ENCODE data around the gene SYNJ1.
"Not testable (repeated sequence)": the region's sequence is repeated elsewhere in the genome, so short reads cannot be mapped to it uniquely, and the experiment has no call there.

SYNJ1 gene, protein sequence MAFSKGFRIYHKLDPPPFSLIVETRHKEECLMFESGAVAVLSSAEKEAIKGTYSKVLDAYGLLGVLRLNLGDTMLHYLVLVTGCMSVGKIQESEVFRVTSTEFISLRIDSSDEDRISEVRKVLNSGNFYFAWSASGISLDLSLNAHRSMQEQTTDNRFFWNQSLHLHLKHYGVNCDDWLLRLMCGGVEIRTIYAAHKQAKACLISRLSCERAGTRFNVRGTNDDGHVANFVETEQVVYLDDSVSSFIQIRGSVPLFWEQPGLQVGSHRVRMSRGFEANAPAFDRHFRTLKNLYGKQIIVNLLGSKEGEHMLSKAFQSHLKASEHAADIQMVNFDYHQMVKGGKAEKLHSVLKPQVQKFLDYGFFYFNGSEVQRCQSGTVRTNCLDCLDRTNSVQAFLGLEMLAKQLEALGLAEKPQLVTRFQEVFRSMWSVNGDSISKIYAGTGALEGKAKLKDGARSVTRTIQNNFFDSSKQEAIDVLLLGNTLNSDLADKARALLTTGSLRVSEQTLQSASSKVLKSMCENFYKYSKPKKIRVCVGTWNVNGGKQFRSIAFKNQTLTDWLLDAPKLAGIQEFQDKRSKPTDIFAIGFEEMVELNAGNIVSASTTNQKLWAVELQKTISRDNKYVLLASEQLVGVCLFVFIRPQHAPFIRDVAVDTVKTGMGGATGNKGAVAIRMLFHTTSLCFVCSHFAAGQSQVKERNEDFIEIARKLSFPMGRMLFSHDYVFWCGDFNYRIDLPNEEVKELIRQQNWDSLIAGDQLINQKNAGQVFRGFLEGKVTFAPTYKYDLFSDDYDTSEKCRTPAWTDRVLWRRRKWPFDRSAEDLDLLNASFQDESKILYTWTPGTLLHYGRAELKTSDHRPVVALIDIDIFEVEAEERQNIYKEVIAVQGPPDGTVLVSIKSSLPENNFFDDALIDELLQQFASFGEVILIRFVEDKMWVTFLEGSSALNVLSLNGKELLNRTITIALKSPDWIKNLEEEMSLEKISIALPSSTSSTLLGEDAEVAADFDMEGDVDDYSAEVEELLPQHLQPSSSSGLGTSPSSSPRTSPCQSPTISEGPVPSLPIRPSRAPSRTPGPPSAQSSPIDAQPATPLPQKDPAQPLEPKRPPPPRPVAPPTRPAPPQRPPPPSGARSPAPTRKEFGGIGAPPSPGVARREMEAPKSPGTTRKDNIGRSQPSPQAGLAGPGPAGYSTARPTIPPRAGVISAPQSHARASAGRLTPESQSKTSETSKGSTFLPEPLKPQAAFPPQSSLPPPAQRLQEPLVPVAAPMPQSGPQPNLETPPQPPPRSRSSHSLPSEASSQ (N-terminal part only)

DNA sequence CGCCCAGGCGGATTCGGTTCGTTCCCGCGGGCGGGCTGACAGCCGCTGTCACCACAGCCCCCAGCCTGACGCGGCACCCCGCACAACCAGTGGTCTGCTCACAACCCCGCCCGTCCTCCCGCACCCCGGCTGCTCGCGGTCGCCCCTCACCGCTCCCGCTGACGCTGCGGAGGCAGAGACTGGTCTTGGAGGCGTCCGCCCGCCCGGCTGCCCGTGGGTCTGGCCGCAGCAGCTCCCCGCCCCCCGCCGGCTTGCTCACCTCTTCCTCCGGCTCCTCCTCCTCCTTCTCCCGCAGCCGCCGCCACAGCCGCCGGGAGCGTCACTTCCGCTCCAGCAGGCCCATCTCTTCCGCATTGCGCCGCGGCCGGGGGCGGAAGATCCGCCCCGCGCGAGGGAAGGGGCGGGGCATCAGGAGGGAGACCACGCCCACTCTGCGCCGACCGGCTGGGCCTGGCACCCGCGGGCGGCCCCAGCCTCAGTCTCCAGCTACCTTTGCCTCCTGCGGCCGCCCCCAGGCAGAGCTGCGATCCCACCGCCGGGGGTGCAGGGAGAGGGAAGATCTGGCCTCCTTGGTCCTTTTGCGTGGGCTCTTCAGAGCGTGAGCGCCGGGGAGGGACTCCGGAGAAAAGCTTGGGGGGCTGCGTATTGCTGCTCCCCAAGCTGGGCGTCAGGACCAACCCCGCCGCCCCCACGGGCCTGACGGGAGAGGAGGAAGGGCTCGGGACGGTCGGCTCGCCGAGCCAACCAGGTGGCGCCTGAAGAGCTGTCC, at the start of gene SYNJ1:
Gene SYNJ1, minus strand, starts transcription at position 327 of the 769 bp plus-strand sequence. CDS start 1,118 bp downstream, outside the sequence.
- ATAC-seq: peak; percentile 97
- Mint-ChIP-seq H3K4me1 (peaks cover 12% of the 10 kb centered on the region), H3K36me3 (peaks cover 13% of the 10 kb centered on the region), H3K4me3 (peak within 1 kb of the TSS; percentile 99), H3K27me3 (no peaks in the 10 kb centered on the region), H3K27ac (peak within 1 kb of the TSS; percentile 60), H3K9me3 (no peaks in the 10 kb centered on the region)

DNA sequence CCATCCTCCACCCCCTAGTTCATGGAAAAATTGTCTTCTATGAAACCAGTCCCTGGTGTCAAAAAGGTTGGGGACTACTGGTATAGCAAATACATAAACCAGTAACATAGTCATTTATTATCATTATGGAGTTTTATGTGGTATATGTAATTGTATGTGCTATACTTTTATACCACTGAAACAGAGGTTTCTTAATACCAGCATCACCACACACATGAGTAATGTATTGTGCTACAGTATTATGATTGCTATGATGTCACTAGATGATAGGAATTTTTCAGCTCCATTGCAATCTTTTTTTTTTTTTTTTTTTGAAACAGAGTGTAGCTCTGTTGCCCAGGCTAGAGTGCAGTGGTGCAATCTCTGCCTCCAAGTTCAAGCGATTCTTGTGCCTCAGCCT, 49.5 kb upstream of the SYNJ1 start:
- peaks cover 14% of the 10 kb centered on the region for H3K4me1 Mint-ChIP-seq
- no peaks in the 10 kb centered on the region for H3K27me3 Mint-ChIP-seq
- no peak overlapping the region for H3K4me3 Mint-ChIP-seq
- no peak overlapping the region for H3K27ac Mint-ChIP-seq
- no peaks in the 10 kb centered on the region for H3K36me3 Mint-ChIP-seq
- no peak for ATAC-seq
- H3K9me3 Mint-ChIP-seq: no peaks in the 10 kb centered on the region

DNA sequence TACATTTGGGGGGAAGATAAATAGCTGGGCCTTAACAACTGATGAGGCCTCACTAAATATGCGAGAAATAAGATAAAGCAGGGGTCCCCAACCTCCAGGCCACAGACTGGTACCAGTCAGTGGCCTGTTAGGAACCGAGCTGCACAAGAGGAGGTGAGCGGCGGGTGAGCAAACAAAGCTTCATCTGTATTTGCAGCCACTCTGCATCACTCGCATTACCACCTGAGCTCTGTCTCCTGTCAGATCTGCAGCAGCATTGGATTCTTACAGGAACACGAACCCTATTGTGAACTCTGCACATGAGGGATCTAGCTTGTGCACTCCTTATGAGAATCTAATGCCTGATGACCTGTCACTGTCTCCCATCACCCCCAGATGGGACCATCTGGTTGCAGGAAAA, 48.9 kb upstream of the SYNJ1 start:
- Mint-ChIP-seq H3K4me3 (no peak overlapping the region), H3K27ac (no peak overlapping the region), H3K27me3 (no peaks in the 10 kb centered on the region)

DNA sequence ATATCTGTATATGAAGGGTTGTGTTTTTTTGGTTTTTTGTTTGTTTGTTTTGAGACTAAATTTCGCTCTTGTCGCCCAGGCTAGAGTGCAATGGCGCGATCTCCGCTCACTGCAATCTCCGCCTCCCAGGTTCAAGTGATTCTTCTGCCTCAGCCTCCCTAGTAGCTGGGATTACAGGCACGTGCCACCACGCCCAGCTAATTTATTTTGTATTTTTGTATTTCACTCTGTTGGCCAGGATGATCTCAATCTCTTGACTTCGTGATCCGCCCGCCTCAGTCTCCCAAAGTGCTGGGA, 45.2 kb upstream of the SYNJ1 start:
- peak overlapping the region; percentile 94 for H3K27ac Mint-ChIP-seq
- not testable (repeated sequence) for H3K9me3 Mint-ChIP-seq, H3K27me3 Mint-ChIP-seq, ATAC-seq
- H3K4me3 Mint-ChIP-seq: peak overlapping the region; percentile 91
- peaks cover 10% of the 10 kb centered on the region for H3K36me3 Mint-ChIP-seq
- H3K4me1 Mint-ChIP-seq: peaks cover 32% of the 10 kb centered on the region

More for the DNA sequence above, 48.9 kb upstream of the SYNJ1 start:
- H3K9me3 Mint-ChIP-seq: no peaks in the 10 kb centered on the region
- ATAC-seq: no peak
- peaks cover 14% of the 10 kb centered on the region for H3K4me1 Mint-ChIP-seq
- no peaks in the 10 kb centered on the region for H3K36me3 Mint-ChIP-seq

DNA sequence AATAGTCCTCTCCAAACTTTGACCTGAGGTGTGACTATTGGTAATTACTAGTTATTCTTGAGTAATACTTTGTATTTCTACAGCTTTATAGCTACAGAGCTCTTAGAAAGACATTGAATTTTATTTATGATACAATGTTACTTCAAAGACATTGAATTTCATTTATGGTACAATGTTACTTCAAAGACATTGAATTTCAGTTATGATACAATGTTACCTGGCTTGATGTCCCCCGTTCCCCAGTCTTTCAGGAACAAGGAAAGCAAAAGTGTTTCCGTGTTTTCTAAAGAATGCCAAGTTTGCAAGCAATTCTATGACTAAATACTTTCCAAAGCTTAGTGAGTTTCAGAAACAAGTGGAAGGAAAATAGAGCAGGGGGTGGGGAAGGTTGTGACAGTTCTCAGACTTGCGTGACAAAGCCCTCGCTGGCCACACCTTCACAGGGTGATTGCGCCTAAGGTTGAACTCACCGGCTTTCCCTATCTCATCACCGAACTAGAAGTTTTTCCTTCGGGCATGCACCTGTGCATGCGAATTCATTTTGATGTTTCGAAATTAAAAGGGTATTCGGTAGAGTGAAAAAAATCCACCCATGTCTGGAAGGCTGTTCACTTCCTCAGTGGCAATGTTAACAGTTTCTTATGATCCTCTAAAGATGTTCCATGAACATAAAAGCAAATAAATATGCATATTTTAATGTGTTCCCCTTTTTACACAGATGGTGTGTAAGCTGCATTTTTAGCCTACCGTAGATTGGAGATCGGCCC, 44.7 kb upstream of the SYNJ1 start:
- H3K4me1 Mint-ChIP-seq: peaks cover 37% of the 10 kb centered on the region
- H3K27me3 Mint-ChIP-seq: no peaks in the 10 kb centered on the region
- H3K36me3 Mint-ChIP-seq: peaks cover 16% of the 10 kb centered on the region

DNA sequence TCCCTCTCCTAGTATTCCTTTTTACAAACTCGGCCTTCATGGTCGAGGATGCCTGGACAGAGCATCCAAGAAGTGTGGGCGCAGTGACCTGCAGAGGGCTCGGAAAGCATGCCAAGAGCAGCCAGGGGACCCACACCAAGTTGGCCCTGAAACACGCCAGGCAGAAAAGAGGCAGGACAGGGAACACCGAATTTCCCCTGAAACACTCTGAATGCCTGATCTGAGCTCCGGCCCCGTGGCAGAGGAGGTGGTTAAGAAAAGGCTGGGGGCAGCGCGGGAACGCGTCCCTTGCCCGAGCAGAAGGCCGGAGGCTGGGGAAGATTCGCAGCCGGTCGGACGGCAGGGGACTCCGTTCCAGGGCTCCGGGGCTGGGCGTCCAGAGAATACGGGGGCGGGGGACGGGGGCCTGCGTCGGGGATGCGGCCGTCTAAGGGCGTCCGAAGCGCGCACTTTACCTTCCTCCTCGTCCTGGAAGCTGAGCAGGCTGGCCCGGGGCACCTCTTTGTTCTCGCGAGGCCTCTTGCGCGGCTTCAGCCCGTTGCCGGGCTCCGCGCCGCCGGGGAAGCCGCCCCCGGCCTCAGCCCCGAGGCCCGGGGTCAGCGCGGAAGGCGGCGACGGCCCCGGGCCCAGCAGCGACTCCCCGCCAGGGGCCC, 43.2 kb upstream of the SYNJ1 start:
- Mint-ChIP-seq H3K9me3 (peaks cover 2% of the 10 kb centered on the region), H3K36me3 (peaks cover 29% of the 10 kb centered on the region), H3K27me3 (no peaks in the 10 kb centered on the region), H3K4me3 (peak overlapping the region; percentile 86), H3K4me1 (peaks cover 50% of the 10 kb centered on the region), H3K27ac (peak overlapping the region; percentile 94)
- peak; percentile 71 for ATAC-seq

More for the DNA sequence above, 44.7 kb upstream of the SYNJ1 start:
- Mint-ChIP-seq H3K9me3 (peaks cover 2% of the 10 kb centered on the region), H3K4me3 (peak overlapping the region; percentile 91), H3K27ac (peak overlapping the region; percentile 94)
- ATAC-seq: peak; percentile 39

DNA sequence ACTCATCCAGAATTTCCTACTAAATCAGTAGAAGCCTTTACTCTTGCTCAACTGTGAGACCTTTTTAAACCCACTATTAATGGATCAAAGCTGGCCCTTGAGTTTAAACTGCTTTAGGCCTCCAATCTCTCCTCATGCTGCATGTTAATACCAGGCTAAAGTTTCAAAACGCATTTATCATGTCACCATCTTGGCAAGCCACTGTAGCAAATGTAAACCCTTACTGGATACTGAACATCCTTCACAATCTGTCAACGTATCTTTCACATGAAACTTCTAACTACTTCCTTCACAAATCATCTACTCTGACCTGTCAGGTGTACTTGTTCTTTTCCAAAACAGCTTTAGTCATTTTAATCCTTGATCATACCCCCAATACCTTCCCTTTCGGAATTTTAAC, 40.7 kb upstream of the SYNJ1 start:
- H3K27me3 Mint-ChIP-seq: no peaks in the 10 kb centered on the region
- no peak overlapping the region for H3K4me3 Mint-ChIP-seq
- peaks cover 70% of the 10 kb centered on the region for H3K4me1 Mint-ChIP-seq
- no peak for ATAC-seq
- H3K27ac Mint-ChIP-seq: no peak overlapping the region
- peaks cover 2% of the 10 kb centered on the region for H3K9me3 Mint-ChIP-seq
- peaks cover 51% of the 10 kb centered on the region for H3K36me3 Mint-ChIP-seq

DNA sequence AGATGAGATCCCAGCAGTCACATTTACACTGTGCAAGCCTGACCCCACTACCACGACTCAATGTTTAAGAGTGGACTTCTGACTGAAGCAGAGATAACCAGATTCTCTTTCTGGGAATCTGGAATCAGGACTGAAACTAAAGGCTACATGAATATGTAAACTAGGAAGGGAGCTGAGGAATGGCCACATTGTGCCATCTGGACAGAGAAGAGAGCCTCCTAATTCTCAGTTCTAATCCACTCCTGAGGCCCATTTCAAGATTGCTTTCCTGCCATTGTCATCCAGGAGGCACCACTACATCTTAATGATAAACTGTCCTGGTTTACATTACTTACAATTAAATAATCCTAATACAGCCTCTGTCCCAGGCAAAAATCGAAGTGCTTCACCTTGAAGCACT, 37.2 kb upstream of the SYNJ1 start:
- H3K4me3 Mint-ChIP-seq: no peak overlapping the region
- H3K4me1 Mint-ChIP-seq: peaks cover 54% of the 10 kb centered on the region
- H3K27ac Mint-ChIP-seq: peak overlapping the region; percentile 56
- no peaks in the 10 kb centered on the region for H3K27me3 Mint-ChIP-seq
- ATAC-seq: no peak
- peaks cover 2% of the 10 kb centered on the region for H3K9me3 Mint-ChIP-seq
- H3K36me3 Mint-ChIP-seq: peaks cover 63% of the 10 kb centered on the region

DNA sequence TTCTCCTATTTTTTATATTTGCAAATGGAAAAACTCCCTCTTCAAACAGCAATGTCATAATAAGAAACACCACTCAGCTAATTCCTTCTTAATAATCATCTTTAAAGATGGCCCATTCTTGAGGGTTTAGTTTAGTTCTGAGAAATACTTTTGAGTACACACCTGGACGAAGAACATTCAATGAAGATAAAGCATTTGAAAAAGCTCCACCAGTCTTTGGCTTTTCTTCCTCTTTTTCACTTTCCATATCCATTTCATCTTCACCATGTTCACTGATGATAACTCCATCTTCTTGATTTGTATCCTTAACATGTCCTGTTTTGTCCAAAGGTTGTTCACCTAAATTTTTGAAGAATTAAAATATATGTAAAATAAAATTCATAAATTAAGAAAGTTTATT, 36.4 kb upstream of the SYNJ1 start:
- H3K36me3 Mint-ChIP-seq: peaks cover 70% of the 10 kb centered on the region
- H3K4me1 Mint-ChIP-seq: peaks cover 49% of the 10 kb centered on the region
- ATAC-seq: no peak
- no peaks in the 10 kb centered on the region for H3K27me3 Mint-ChIP-seq
- no peak overlapping the region for H3K4me3 Mint-ChIP-seq
- H3K27ac Mint-ChIP-seq: no peak overlapping the region
- peaks cover 2% of the 10 kb centered on the region for H3K9me3 Mint-ChIP-seq

DNA sequence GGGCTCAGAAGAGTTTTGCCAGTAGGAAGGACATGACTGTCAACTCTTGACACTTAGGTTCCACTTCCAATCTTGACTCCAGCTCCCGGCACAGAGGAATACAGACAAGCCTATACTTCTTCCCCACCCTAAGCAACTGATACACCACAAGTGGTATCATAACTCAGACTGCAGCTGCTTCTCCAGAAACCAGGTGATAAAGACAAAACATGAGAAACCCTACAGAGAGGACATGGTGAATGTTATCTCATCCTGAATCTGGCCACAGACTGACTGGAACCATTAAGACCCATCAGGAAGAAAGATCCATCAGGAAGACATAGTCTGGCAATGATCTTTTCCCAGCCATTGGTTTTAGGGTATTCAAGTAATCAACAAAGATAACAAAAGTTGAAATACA, 30.0 kb upstream of the SYNJ1 start:
- Mint-ChIP-seq H3K36me3 (peaks cover 46% of the 10 kb centered on the region), H3K4me3 (no peak overlapping the region), H3K27ac (no peak overlapping the region), H3K27me3 (no peaks in the 10 kb centered on the region), H3K4me1 (no peaks in the 10 kb centered on the region), H3K9me3 (no peaks in the 10 kb centered on the region)
- ATAC-seq: no peak

DNA sequence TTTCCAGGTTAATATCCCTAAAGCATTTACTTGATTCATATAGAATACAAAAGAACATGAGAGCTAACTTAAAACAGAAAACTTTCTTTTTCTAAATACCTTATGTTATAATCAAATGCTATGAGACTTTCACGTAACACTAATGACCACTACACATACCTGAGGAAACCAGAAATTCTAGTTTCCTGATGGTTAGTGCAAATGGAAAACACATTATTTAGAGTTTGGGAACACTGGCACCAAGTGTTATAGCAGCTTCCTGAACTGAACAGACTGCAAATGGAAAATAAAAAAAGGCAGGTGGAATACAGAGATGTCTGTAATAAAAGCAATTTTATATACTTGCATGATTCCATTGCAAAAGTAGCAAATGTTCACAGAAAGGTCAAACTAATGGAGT, 28.3 kb upstream of the SYNJ1 start:
- Mint-ChIP-seq H3K27ac (no peak overlapping the region), H3K4me3 (no peak overlapping the region), H3K27me3 (no peaks in the 10 kb centered on the region), H3K36me3 (peaks cover 47% of the 10 kb centered on the region), H3K4me1 (no peaks in the 10 kb centered on the region), H3K9me3 (no peaks in the 10 kb centered on the region)
- no peak for ATAC-seq

DNA sequence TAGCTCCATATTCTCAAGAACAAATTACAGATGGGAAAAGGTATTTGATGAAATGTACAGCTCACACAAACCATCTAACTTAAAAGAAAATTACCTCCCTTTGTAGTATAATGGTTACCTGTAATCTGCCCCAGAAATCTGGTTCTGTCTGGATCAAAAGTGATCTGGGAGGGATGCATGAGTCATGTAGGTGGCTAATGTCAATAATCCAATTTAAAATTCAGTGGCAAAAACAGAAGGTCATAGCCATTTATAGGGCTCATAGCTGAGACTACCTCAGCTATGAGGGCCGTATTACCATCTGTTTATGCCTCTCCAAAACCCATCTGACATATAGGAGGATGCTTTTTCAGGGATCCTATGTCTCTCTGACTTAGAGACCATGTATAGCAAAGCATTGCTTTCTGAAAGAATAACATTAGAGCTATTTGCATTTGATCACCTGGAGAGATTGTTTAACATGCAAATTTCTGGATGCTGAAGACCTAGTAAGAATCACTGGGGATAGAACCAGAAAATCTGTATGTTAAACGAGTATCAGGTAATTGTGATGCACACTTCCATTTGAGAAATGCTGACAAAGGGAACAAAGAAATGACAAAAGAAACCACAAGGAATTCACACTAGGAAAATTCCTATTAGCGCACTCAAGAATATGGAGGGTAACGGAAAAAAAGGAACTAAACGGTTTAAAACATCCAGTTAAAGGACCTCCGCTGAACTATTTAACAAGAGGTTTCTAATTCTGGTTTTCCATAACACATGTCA, 26.2 kb upstream of the SYNJ1 start:
- no peak overlapping the region for H3K27ac Mint-ChIP-seq
- H3K36me3 Mint-ChIP-seq: peaks cover 56% of the 10 kb centered on the region
- H3K4me3 Mint-ChIP-seq: no peak overlapping the region
- ATAC-seq: no peak
- H3K9me3 Mint-ChIP-seq: no peaks in the 10 kb centered on the region
- H3K4me1 Mint-ChIP-seq: no peaks in the 10 kb centered on the region
- H3K27me3 Mint-ChIP-seq: no peaks in the 10 kb centered on the region

DNA sequence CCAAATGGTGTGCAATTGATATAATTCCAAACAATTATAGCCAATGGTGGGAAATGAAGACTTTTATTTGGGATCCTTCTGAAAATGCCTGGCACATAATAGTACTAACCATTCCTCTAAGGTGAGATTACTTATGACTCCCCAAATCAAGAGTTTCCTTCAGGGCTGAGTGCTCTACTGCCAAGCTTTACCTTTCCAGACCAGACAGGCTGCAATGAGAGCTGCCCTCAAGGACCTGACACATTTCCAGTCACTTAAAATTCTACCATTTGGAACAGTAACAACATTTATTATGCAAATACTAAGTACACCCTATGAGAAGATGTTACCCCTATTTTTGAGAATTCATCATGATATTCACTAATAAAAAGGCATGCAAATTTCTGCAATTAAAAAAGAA, 22.6 kb upstream of the SYNJ1 start:
- H3K36me3 Mint-ChIP-seq: peaks cover 81% of the 10 kb centered on the region
- no peaks in the 10 kb centered on the region for H3K4me1 Mint-ChIP-seq
- peaks cover 3% of the 10 kb centered on the region for H3K9me3 Mint-ChIP-seq
- ATAC-seq: no peak
- H3K4me3 Mint-ChIP-seq: no peak overlapping the region
- no peaks in the 10 kb centered on the region for H3K27me3 Mint-ChIP-seq
- no peak overlapping the region for H3K27ac Mint-ChIP-seq

Data from stimulated activated memory B cell treated with anti-CD40 and anti-IgM and Interleukin-4, amounts not matched to agents 10 μg/mL and 1 μg/mL and 100 μg/mL, for 72 hours (primary cell).